GM19035 (cell line): ENCODE data around the gene PALM.
"Not testable (repeated sequence)": the region's sequence is repeated elsewhere in the genome, so short reads cannot be mapped to it uniquely, and the experiment has no call there.

ENCODE experiments used
- ATAC-seq: cut with Tn5 transposase; IDR thresholded peaks from one replicate; pipeline ENCODE4 v1.9.1; 2021; ENCODE audit not compliant: unreplicated experiment

Gene PALM

DNA sequence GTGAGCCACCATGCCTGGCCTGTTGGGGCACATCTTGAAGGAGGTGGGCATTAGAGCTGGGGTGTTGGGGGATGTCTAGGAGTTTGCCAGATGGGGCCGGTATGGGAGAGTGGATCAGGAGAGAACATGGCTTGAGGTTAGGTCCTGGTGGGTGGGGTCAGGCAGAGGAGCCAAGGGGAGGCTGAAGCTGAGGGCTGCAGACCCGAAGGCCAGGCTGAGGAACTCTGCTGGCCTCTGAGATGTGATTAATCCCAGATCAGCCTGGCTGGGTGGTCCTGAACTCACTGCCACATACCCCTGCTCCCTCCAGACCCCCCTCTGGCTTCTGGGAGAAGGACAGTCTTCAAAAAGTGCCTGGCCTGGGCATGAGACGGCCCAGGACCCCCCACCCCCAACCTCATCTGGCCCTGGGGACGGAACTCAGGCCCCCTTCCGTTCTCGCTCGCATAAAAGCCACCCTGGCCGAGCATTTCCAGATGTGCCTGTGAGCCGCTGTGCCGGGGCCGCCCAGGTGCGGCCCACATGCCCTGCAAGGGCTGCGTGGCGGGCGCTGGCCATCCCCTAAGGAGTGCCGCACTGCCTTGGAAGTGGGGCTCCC, 29.8 kb upstream of the PALM start:
- no peak for ATAC-seq

DNA sequence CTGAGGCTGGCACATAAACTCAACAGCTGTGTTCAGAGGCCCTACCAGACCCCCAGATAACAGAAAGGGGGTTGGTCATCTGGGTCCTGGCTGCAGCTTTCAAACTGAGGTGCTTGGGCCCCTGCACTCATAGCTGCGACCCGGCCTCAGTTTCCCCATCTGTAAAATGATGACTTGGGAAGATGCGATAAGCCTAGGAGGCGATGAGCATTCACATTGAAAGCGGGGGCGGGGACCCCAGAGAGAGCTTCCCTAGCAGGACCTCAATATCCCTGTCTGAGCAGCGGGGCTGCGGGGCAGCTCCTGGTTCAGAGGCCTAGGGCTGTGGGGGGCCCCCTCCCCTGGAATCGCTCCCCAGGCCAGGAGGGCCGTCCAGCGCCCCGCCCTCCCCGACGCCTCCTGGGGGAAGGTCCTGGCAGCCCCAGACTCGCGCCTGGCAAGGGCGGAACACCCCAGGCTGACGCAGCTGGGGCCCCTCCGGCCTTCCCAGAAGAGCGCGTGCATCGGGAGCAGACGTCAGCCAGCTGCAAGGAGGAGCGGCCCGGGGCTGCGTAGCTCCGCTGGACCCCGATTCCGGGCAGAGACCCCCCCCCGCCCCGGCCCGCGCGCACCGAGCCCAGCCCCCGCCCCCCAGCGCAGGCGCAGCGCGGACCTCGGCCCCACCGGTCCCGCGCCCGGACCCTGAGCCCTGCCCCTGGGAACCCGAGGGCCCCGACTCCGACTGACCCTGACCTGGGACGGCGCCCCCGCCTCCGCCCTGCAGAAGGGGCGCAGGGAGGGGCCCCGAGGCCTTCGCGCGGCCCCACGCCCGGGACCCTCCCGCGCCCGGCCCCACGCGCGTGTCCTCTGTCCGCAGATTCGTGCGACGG, 29.1 kb upstream of the PALM start:
- ATAC-seq = peak; percentile 13

DNA sequence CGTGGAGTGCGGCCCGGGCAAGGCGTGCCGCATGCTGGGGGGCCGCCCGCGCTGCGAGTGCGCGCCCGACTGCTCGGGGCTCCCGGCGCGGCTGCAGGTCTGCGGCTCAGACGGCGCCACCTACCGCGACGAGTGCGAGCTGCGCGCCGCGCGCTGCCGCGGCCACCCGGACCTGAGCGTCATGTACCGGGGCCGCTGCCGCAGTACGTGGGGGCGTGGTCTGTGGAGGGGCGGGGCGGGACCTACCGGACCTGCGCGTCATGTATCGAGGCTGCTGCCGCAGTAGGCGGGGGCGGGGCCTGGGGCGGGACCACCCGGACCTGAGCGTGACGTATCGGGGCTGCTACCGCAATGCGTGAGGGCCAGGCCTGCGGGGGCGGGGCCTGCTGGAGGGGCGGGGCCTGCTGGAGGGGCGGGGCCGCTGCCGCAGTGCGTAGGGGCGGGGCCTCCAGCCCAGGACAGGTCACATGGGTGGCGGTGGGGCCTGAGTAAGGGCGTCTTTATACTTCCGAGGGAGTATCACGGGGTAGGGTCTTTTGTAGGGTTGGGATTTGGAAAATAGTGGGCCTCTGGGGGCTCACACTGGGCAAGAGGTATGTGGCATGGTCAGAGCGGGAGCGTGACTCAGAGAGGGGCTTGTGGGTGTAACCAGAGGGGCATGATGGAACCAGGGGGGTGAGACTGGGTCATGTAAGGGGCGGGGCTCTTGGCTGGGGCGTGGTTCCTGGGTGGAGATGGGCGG, 28.3 kb upstream of the PALM start:
- peak; percentile 71 for ATAC-seq

DNA sequence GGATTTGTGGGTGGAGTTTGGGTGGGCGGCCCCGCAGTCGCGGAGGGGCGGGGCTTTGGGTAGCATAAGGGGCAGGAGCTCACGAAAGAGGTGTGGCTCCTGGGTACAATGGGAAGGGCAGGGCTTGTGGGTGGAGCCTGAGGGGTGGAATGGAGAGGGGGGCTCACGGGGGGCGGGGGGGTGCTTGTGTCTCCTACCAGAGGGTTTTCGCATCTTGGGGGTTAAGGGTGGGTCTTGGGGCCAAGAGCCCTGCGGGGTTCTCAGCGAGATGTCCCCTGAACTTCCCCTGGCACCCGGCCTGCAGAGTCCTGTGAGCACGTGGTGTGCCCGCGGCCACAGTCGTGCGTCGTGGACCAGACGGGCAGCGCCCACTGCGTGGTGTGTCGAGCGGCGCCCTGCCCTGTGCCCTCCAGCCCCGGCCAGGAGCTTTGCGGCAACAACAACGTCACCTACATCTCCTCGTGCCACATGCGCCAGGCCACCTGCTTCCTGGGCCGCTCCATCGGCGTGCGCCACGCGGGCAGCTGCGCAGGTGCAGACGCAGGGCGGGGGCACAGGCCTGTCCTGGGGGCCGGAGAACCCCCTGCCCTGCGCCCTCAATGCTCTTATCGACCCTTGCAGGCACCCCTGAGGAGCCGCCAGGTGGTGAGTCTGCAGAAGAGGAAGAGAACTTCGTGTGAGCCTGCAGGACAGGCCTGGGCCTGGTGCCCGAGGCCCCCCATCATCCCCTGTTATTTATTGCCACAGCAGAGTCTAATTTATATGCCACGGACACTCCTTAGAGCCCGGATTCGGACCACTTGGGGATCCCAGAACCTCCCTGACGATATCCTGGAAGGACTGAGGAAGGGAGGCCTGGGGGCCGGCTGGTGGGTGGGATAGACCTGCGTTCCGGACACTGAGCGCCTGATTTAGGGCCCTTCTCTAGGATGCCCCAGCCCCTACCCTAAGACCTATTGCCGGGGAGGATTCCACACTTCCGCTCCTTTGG, 27.4 kb upstream of the PALM start:
- peak; percentile 43 for ATAC-seq

DNA sequence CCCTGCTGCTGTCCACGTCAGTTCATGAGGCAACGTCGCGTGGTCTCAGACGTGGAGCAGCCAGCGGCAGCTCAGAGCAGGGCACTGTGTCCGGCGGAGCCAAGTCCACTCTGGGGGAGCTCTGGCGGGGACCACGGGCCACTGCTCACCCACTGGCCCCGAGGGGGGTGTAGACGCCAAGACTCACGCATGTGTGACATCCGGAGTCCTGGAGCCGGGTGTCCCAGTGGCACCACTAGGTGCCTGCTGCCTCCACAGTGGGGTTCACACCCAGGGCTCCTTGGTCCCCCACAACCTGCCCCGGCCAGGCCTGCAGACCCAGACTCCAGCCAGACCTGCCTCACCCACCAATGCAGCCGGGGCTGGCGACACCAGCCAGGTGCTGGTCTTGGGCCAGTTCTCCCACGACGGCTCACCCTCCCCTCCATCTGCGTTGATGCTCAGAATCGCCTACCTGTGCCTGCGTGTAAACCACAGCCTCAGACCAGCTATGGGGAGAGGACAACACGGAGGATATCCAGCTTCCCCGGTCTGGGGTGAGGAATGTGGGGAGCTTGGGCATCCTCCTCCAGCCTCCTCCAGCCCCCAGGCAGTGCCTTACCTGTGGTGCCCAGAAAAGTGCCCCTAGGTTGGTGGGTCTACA, 25.9 kb upstream of the PALM start:
- ATAC-seq = no peak

DNA sequence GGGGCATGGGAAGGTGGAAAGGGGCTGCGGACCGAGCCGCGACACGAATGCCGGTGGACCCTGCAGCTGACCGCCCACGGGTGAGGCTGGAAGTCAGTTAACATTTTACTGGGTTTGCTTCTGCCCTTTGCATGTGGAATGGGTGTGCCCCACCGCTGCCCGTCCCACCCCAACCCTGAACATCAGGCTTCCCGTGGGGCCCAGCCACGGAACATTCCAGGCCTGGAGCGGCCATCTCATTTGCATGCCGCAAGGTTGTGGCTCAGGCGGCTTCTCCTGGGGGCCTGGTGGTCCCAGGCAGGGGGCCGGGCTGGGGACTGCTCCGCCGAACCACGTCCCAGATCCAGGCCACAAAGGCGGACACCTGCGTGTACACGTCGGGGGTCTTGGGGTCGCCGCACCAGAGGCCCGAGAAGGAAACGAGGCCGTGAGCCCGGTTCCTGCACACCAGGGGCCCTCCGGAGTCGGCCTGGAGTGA, 23.2 kb upstream of the PALM start:
- ATAC-seq = no peak

DNA sequence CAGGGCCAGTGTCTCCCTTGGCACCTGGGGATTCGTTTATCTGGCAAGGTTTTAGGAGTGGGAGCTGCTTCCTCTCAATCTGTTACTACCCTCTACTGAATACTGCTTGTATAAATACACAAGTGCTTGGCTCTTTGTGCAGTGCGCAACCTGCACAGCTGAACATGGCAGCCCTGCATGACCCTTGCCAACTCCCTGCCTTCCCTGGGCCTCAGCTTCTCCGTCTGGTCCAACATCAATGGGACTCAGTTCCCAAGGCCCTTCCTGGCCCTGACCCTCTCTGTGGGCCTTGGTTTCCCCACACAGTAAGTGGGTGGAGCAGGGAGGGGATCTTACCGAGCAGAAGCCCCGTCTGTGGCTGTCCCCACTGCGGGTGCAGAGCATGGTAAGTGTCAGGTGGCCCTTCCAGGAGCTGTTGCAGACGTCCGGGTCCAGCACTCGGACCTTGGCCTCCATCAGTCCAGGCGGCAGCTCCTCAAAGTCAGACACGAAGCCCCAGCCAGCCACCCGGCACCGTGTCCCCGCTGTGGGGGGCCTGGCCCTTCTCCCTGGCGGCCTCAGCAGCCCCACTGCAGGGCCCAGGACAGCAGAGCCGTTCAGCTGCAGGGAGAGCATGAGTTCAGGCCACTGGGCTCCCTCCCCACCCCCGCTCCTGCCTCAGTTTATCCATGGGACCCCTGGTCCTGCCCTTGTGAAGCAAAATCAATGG, 22.0 kb upstream of the PALM start:
- ATAC-seq = no peak

DNA sequence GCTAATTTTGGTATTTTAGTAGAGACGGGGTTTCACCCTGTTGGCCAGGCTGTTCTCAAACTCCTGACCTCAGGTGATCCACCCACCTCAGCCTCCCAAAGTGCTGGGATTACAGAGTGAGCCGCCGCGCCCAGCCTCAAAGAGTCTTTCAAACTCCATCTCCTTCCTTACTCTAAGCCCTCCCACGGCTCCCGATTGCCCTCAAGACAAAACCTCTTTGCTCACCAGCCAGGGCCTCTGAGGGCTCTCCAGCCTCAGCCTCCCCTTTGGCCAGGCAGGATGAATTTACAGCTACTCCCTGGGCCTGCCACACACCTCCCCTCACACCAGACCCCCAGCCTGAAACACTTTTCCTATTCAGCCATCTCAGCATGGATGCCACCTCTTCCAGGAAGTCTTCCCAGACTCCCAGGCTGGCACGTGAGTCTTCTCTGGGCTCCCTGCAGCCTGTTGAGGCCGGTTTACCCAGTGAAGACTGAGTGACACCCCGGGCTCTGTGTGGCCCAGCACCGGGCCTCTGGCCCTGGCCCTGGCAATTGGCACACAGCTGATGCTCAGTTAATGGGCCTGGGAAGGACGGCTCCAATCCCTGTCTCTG, 21.1 kb upstream of the PALM start:
- no peak for ATAC-seq

DNA sequence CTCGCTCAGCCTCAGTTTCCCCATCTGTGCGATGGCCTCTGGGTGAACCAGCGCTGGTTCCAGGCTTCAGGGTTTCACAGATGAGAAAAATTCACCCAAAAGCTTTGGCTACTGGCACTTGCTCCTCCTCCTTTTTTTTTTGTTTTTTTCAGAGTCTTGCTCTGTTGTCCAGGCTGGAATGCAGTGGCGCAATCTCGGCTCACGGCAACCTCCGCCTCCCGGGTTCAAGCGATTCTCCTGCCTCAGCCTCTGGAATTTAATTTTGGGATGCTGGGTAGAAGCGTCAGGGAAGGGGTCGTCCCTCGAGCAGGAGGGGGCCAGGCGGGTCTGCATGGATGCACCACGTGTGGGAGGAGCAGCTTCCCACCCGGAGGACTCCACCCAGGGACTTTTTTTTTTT, 20.5 kb upstream of the PALM start:
- no peak for ATAC-seq

DNA sequence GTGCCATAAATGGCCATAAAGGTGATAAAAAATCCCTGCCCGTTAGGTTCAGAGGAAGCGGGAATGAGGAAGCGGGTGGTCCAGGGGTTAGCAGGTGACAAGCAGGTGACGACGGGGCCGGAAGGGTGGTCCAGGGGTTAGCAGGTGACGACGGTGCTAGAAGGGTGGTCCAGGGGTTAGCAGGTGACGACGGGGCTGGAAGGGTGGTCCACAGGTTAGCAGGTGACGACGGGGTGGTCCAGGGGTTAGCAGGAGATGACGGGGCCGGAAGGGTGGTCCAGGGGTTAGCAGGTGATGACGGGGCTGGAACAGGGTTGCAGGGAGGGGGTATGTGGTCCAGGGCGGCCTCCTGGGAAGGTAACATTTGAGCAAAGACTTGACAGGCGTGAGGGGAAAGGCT, 19.7 kb upstream of the PALM start:
- ATAC-seq = no peak

DNA sequence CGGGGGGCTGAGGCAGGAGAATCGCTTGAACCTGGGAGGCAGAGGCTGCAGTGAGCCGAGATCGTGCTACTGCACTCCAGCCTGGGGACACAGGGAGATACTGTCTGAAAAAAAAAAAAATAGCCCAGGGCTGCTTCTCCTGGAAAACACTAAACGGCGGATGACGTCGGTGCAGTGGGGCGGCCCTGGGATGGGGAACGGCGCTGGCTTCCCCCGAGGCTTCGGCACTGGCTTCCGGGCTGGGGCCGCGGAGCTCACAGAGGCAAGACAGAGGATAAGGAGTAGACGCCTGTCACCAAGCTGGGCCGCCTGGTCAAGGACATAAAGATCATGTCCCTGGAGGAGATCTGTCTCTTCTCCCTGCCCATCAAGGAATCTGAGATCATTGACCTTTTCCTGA, 18.5 kb upstream of the PALM start:
- ATAC-seq = no peak

DNA sequence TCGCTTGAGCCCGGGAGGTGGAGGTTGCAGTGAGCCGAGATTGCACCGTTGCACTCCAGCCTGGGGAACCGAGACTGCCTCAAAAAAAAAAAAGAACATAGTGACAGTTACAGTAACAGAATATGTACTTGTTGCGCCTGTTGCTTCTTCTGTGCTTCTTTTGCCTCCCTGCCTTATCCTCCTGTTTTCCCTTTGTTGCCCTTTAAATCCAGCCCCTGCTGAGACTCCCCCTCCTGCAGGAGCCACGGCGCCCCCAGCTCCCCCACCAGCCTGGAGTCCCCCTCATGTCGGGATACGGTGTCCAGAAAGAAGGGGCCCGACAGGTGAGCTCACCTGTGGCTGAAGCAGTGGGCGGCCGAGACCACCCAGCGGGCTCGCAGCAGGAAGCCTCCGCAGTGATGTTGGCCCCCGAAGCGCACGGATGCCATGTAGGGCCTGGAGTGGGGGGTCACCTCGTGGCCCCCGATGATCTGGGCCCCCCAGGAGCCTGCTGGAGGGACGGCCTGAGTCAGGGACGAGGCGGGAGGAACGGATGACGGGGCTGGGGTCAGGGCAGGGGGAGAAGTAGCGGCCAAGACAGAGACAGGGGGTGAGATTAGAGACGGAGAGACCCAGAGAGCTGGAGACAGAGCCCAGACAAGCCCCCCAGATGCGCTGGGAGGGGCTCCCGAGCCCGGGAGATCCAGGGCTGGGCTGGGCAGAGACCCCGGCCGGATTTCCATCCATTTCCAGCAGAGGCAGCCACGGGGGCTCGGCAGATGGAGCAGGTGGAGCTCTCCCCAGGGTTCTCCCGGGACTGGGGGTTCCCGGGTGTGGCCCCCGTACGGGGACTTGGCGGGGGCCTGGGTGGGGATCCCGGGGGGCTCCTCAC, 14.0 kb upstream of the PALM start:
- ATAC-seq = no peak

DNA sequence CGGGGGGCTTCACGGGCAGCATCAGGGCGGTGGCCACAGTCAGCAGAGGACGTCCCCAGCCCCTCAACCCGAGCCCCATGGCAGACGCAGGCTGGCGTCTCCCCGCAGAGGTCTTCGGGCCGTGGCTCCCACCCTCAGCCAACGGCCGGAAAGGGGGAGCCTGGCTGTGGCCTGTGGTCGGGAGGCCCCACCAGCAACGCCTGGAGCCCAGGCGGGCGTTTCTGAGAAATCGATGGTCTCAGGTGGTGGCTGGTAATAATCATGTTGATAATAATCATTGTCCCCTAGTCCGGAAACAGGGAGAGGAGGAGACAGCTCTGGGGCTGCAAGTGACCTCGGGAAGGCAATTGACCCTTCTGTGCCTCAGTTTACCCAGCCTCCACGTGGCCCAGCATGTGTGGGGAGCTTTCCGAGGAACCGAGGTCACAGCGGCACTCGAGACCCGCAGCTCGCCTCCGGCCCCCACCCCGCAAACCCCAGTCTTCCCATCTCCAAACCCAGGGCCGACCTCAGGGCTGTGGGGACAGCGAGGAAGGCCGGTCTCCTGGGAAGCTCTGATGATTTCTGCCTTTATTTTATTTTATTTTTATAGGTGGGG, 13.3 kb upstream of the PALM start, which contains the start of gene PRSS57:
TSS of gene PRSS57 (minus strand) at position 101 of the 598 bp plus-strand sequence. CDS start at position 79, 22 bp downstream.
- ATAC-seq = no peak

DNA sequence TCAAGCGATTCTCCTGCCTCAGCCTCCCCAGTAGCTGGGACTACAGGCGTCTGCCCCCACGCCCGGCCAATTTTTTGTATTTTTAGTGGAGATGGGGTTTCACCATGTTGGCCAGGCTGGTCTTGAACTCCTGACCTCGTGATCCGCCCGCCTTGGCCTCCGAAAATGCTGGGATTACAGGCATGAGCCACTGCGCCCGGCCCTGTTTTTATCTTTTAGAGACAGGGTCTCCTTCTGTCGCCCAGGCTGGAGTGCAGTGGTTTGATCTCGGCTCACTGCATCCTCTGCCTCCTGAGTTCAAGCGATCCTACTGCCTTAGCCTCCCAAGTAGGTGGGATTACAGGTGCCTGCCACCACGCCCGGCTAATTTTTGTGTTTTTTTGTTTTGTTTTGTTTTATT, 10.2 kb upstream of the PALM start:
- not testable (repeated sequence) for ATAC-seq

DNA sequence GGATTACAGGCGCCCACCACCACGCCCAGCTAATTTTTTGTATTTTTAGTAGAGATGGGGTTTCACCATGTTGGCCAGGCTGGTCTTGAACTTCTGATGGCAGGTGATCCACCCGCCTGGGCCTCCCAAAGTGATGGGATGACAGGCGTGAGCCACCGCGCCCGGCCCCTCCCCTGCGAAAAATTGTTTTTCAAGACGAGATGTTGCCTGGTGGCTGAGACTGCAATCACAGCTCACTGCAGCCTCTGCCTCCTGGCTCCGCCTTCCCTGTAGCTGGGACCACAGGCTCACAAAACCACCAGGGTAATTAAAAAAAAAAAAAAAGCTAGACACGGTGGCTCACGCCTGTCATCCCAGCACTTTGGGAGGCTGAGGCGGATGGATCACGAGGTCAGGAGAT, 8.8 kb upstream of the PALM start:
- not testable (repeated sequence) for ATAC-seq

DNA sequence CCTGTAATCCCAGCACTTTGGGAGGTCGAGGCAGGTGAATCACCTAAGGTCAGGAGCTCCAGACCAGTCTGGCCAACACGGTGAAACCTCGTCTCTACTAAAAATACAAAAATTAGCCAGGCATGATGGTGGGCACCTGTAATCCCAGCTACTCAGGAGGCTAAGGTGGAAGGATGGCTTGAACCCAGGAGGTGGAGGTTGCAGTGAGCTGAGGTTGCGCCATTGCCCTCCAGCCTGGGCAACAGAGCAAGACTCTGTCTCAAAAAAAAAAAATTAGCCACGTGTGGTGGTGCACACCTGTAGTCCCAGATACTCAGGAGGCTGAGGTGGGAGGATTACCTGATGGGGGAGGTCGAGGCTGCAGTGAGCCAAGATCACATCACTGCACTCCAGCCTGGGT, 5.9 kb upstream of the PALM start:
- ATAC-seq = not testable (repeated sequence)

DNA sequence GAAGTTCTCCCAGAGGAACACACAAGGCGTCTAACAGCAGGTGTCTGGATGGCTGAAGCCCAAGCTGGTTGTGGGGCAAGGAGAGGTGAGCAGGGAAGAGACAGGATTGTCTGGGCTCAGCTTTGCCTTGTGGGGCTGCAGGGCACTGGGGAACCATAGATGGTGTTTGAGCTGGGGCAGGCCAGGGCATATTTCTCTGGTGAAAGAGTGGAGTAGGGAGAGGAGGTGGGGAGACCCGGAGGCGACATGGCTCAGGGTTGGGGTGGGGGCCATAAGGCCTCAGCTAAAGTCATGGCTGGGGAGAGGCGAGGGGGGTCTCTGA, 5.4 kb upstream of the PALM start:
- no peak for ATAC-seq
